Cerebellar cortex (tissue), 1 donor: Measurements from ENCODE around the gene URI1.

Source experiments
- DNase-seq: peaks from one replicate; pipeline ENCODE4 v3.0.0-alpha.2; 2015; ENCODE audit warnings: low spot score

Gene URI1

DNA sequence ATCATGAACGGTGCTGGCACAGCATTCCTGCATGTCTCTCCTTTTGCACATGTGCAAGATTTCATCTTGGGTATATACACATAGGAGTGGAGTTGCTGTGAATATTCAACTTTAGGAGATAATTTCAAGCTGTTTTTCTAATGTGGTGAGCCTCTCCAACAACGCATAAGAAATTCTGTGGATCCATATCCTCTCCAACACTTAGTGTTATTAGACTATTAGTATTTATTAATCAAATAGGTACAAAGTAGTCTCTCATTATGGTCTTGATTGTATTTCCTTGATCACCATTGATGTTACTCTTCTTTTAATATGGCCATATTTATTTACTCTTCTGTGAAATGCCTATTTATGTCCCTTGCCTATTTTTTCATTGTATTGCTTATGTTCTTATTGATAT is 114.5 kb downstream of the URI1 start:
- no peak for DNase-seq

DNA sequence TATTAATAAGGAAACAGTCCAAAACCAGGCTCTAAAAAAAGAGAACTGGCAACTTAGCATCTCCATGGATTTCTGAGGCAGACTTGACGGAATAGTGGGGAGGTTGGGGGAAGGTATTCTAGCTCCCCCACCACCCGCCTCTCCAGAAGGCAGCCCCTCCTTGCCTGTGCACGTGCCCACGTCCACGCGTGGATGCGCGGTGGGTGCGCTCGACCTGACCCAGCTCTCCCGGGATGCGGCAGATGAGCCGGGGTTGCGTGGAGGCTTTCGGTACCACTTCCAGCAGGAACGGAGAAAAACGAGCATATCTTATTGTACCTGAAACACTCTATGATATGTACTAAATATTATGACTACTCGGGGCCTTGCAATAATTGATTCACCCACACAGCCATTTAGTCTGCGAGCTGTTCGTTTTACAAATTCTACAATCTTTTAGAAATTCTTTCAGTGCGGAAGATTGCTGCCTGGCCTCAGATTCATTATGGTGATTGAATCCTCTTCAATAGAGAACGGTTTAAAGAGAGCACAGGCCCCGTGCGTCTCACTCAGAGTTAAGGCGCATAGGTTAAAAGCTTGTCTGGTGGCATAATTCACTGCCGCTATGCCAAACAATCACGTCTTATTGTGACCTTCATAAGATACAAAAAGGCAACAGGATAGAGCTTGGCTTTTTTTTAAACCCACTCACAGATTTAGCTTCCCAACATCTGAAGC is 117.9 kb downstream of the URI1 start:
- no peak for DNase-seq

DNA sequence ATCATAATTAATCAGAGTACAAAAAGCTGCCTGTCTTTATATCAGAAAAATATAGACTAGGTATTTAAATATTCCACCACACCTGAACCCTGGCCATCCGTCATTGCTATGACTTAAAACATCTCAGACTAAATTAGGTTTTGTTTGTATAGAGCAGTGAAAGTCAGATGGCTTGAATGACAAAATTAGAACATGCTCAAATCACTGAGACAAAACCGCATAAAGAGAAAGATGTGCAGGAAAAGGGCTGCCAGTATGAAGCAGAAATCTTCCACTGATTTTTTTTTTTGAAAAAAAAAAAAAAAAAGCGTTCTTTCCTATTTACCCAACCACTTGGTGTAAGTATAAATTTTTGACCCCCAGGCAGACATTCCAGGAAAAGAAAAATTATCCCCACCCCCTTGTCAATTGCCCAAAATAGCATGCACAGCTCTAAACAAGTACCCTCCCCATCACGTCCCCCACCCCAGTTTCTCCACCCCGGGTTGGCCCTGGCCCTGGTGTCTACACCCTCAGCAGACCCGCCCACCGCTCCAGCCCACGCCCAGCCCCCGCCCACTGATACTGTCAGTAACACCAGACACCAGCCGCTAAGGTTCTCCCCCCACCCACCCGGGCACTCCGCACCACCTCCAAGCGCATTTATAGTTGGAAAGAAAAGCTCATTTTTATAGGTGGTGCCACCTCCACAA is 118.6 kb downstream of the URI1 start:
- DNase-seq, result no peak

DNA sequence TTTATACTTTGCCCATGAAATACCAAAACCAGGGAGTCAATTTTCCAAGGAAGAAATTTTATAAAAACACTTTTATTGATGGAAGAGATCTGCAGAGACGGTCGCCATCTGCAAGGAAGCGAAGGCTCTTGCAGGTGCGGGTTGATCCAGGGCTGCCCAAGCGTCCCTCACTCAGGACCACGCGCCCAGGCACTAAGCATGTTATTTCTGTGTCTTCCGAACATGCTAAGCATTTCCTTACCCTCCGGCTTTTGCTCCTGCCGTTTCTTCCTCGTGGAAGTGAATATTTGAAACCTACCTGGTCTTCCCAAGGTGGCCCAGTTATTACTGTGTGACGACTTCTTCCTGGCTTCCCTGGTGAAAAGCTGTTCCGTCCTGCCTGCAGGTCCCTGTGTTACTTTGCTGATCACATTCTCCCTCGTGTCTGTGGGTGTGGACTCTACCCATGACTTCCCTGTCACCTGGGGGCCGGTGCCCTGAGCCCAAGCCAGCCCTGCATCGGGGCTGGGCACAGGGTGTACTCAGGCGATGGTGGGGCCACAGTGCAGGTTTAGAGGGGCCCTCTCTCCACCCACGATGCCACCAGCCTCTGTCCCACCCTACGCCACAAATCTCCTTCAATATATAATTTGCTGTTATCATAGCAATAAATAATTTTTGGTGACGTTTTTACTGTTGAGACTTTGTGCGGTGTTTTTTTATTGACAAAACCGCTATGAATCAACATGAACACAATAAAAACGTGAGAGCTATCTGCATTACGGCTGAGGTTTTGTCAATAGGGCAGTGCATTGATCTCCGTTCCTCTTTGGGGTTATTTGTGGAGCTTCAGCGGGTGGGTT is 119.4 kb downstream of the URI1 start:
- DNase-seq, result no peak

DNA sequence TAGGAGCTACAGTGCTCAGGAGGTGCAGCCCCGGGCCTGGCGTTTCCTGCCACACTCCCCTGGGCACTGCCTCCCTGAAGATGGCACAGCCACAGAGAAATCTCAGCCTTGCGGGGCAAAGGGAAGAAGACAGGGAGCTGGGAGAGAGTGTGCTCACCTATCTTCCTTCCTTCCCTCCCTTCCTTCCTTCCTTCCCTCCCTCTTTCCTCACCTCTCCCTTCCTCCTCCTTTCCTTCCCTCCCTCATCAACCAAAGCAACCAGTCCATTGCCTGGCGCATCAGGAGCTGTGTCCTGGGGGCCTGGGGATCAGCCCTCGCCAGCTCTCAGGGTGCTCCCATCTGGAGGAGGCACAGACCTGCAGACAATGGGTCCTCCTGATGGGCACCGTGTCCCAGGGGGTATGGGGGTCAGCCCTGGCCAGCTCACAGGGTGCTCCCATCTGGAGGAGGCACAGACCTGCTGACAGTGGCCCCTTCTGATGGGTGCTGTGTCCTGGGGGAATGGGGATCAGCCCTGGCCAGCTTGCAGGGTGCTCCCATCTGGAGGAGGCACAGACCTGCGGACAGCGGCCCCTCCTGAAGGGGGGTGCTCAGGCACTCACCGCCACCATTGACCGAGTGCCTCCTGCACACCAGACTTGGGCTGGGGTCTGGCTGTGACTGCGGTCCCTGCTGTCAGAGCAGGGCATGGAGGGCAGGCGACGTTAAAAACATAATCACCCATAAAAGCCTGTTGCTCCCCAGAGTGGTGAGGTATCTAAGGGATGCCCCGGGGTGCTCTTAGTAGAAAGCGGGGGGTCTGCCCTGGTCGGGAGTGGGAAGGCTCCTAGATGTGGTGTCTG is 120.2 kb downstream of the URI1 start:
- no peak for DNase-seq

DNA sequence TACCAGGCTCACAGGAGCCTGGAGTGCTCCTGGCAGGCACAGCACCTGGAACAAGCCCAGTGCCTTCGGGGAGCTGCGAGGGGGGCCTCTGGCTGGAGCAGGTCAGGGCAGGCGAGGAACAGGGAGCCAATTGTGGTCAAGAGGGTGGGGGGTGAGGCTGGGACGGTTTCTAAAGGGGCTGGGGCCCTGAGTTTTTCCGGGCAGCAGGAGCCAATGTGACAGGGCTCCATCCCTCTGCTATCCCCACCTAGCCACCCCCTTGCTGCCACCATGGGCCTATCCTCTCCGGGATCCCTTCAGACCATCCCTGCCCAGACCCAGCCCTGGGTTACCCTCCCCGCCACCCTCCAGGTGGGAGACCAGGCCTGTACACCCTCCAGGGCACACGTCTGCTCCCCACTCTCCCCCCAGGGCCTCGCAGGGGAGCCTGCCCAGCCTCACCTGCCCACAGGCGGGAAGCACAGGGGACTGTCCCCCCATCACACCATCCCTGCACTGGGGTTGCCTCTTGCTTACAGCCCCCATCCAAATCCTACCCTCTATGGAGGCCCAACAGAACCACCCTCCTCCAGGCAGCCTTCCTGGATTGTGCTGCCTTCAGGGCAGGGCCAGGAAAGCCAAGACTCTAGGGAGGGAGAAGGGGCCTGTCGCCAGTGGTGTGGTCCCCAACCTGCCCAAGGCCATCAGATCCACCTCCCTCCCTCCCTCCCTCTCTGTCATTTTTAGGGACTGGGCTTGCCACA is 121.0 kb downstream of the URI1 start:
- no peak for DNase-seq

DNA sequence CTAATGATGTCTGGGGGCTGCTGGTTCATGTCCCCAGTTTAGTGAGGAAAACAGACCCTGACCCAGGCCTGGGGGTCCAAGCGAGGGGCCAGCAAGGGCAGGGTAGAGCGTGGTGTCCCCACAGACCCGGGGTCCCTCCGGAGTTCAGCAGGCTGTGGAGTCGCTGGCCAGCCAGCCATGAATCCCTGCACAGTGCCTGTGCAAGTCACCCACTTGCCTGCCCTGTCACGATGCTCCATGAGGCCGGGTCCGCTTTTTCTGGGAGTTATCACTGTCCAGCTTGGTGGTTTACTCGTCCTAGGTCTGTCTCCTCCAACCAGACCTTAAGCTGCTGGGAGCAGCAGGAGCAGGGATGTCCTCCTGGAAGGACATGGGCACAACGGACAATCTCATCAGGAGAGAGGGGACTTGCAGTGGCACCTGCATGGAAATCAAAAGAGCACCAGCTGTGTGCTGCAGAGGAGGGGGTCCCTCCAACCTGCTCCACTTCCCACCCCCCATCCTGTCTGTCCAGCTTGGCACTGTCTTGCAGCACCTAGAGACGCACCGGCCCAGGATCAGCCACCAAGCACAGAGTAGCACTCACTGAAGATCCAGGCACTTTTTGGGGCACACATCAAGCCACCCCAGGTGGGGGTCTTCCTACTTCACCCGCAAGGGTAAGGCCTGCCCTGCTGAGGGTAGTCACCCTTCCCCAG is 121.8 kb downstream of the URI1 start:
- DNase-seq, result peak; percentile 10

DNA sequence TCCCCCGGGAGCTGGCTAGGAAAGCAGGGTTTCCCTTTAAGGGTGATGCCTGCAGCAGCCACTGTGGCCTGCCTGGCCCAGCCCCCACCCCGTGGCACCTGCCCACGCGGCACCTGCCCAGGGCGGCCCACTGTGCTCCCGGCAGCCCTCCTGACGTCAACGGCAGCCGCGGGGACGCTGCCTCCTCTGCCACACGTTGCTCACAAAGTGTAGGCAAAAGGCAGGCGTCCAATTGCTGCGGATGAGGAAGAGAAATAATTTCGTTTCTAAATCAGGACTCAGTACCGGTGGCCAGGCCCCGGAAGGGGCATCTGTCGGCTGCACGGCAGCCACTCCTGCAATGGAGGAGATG is 122.3 kb downstream of the URI1 start:
- DNase-seq, result peak; percentile 66

DNA sequence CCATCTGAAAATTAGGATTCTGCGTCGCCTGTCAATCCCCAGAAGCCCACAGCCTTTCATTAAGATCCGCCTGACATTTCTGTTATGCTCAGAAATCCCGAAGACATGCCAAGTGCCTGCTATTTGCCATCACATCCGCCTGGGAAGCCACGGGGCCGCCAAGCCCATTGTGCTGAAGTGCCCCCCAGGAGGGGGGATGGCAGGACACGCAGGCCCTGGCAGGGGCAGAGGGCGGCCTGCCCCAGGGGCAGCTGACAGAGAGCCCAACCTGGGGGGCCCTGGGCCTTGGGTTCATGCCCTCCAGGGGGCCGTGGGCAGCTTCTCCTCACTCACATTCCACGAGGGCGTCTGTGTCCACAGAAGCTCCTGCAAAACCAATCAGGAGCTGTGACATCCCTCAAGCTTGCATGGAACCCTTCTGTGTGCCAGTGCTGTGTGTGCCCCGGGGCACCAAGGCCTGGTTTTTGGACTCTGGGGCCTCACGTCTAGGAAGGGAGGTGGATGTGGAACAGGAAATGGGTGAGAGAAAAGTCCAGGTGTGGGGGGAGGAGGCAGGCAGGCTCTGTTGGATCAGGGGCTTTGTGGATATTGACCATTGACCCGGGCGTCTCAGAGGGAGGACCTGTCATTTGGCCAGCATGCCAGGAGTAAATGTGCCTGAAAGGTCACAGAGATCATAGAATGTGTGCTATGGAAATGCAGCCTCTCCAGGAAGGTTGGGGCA is 122.9 kb downstream of the URI1 start:
- DNase-seq, result peak; percentile 47

DNA sequence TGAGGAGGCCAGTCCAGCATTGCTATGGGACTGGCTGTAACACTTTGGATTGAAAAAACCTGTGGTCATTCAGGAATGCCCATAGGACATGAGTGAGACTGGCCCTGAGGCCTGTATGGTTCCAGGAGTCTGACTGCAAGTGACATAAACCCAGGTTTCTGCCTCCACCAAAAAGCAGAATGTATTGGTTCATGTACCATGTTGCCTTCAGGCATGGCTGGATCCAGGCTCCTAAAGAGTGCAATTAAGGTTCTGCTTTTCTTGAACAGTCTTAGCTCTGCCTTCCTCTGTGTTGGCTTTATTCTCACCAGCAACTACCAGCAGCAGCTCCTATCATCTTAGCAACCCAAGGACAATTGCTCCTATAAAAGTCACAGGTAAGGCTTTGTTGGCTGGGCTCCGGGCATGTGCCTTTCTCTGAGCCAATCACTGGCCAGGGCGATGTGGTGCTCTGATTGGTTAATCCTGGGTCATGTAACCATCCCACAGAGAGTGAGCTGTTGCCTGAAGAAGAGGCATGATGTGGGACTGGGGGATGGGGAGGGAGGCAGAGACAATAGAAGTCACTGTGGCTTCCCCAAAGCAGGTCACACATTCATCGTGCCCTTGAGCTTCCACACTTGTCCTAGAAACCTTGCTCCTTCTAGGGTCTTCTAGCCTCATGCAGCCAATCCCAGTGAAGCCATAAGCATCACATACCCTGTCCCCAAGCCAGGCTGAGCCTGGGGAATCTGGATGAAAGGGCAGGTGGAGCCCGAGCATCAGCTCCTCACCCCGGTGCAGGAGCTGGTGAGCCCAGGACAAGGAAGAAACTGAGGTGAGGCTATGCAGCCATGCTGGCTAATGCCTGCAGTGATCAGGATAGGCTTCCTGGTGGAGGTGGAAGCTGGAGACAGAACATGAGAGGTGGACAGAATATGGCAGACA is 123.9 kb downstream of the URI1 start:
- DNase-seq, result peak; percentile 12
